Heart left ventricle (tissue), 16 donors: ENCODE data around the gene PLK5. TPM values are rescaled to one million over a fixed set of nuclear protein-coding genes. Genes with fewer than 3 reads are reported as not detected.

Source experiments
- ATAC-seq, 4 donors: fragments of 200-7000 bp; cut with Tn5 transposase; one replicate each; pipeline ENCODE4 v1.9.1; 2020 to 2022; ENCODE audit warnings: moderate library complexity in 4 of 4, mild to moderate bottlenecking in 3 of 4, moderate number of reproducible peaks in 1 of 4
- DNase-seq, 5 donors: peaks; one replicate each; pipeline ENCODE4 v3.0.0-alpha.2; 2020
- H3K27ac ChIP-seq, 12 donors: fragments of 200-600 bp; sonication (generic) in 4 of 12; one replicate each; pipeline versions ENCODE4 v1.5.0 to v1.8.0; 2016 to 2022; ENCODE audit warnings: mild to moderate bottlenecking in 2 of 12
- H3K27me3 ChIP-seq, 9 donors: fragments of 200-600 bp; sonication (generic) in 2 of 9; one replicate each; pipeline versions ENCODE4 v1.5.1 to v1.8.0; 2016 to 2022; ENCODE audit warnings: mild to moderate bottlenecking in 3 of 9
- H3K36me3 ChIP-seq, 9 donors: fragments of 200-600 bp; sonication (generic) in 2 of 9; one replicate each; pipeline versions ENCODE4 v1.5.0 to v1.8.0; 2018 to 2022; ENCODE audit warnings: mild to moderate bottlenecking in 2 of 9
- H3K4me1 ChIP-seq, 12 donors: fragments of 200-600 bp; sonication (generic) in 4 of 12; one replicate each; pipeline versions ENCODE4 v1.5.0 to v1.8.0; 2016 to 2022; ENCODE audit warnings: mild to moderate bottlenecking in 3 of 12
- H3K4me3 ChIP-seq, 12 donors: fragments of 200-600 bp; sonication (generic) in 4 of 12; one replicate each; pipeline versions ENCODE4 v1.5.0 to v1.8.0; 2017 to 2022; ENCODE audit warnings: mild to moderate bottlenecking in 9 of 12, moderate library complexity in 4 of 12
- H3K9me3 ChIP-seq, 12 donors: fragments of 200-600 bp; sonication (generic) in 4 of 12; one replicate each; pipeline versions ENCODE4 v1.5.0 to v1.8.0; 2016 to 2022; ENCODE audit warnings: mild to moderate bottlenecking in 1 of 12
- CTCF ChIP-seq, 12 donors: fragments of 200-600 bp; sonication (generic) in 4 of 12; IDR thresholded peaks; one replicate each; pipeline versions ENCODE4 v1.5.0 to v1.8.0; 2018 to 2022; ENCODE audit warnings: antibody characterized with exemption in 12 of 12, mild to moderate bottlenecking in 5 of 12
- POLR2A ChIP-seq, 2 donors: fragments of 450-650 bp; IDR thresholded peaks; one replicate each; pipeline ENCODE4 v1.6.1; 2017; ENCODE audit warnings: antibody characterized with exemption in 2 of 2, mild to moderate bottlenecking in 2 of 2, moderate library complexity in 2 of 2
- WGBS, 4 donors: extraction: QIAGEN DNeasy Blood & Tissue Kit in 2 of 4; methylation state at CpG; one replicate each; pipeline versions ENCODE4 v1.1.5 to v1.1.7; 2013 to 2018; 5-methylcytosine and 5-hydroxymethylcytosine counted together
- intact Hi-C, 10 donors: fragments of 100-400 bp; cut with DNase I; formaldehyde crosslinking; loops; one replicate each; pipeline versions ENCODE4 v1.11.1 to v1.14.2; 2022
- polyA plus RNA-seq, 2 donors: library from polyadenylated mRNA; stranded (reverse); fragments of 200-250 nt; gene quantifications; one replicate each; pipeline ENCODE4 v1.2.3, GENCODE V29; 2013
- total RNA-seq, 9 donors: library from RNA; depleted of rRNA in 2 of 9; stranded (reverse); fragments of >200 nt in 2 of 9; fragmentation: NEBNext Ultra II Directional in 3 of 9; extraction: Animal tissue kit (Norgen Biotek cat#: 25700) in 3 of 9; gene quantifications; one replicate each; pipeline versions ENCODE4 v1.1.0 to v1.2.4, GENCODE V29; 2016 to 2023
- donor health status: ischemic (EF 13 %, LVEDD 7.1; RV severe dilation, severe dysfunction).
- donor health status: healthy with polysubstance abuse.
- donor health status: DM: no; HTN: yes; CAD: no.
- donor health status: DM: no; HTN: no; CAD: no.
- donor health status: ischemic (EF 25% LVEDD 6.9; RV normal size, moderate dysfunction).
- donor health status: ischemic (EF 25% LVEDD 5.7; RV mildly dilated, moderate dysfunction).
- donor health status: healthy.
- donor health status: DM: yes; HTN: yes; CAD: no.
- donor health status: ischemic (EF 35%, LVEDD 5.7; RV mildly dilated, moderate dysfunction).
- donor health status: nonischemic (EF 11% LVEDD 7.7; RV severe dilation, severe dysfunction).
- donor health status: DM: yes; HTN: yes; CAD: no.
- donor health status: PGD.
- donor health status: ischemic (EF 29% LVEDD 5.4; RV normal size, mild dysfunction).
- donor health status: nonischemic (EF 23%, LVEDD 6.1; RV moderate dilation, normal function).

PLK5 gene
- total and polyA plus RNA-seq, 11 donors: 0.17 to 0.30 TPM; not detected in 9

- WGBS, 4 donors: 88 to 92% (median 88%) methylated on average over 20 of the region's 20 CpGs
- TF ChIP-seq POLR2A (IDR thresholded peaks at IDR 0.05): no peak
- TF ChIP-seq CTCF (IDR thresholded peaks at IDR 0.05): no peak
- peaks cover 0 to 89% (median 69%) of the 10 kb centered on the region in 9 donors for H3K36me3 ChIP-seq
- DNase-seq (no peak), ATAC-seq (no peak)
- peaks cover 0 to 16% (median 1%) of the 10 kb centered on the region in 12 donors for H3K4me1 ChIP-seq
- no peak overlapping the region for H3K4me3 ChIP-seq
- H3K27ac ChIP-seq: no peak overlapping the region
- H3K27me3 ChIP-seq: no peaks in the 10 kb centered on the region
- intact Hi-C loops: no loop called here
- no peaks in the 10 kb centered on the region for H3K9me3 ChIP-seq
These were observed 56.5 kb downstream of the PLK5 start for GRCh38 chr19:1580382-1580781.

GRCh38 chr19:1580957-1581356, 57.1 kb downstream of the PLK5 start:
- intact Hi-C loops: no loop called here
- H3K27ac ChIP-seq: no peak overlapping the region
- ATAC-seq (no peak), DNase-seq (no peak)
- H3K4me1 ChIP-seq: peaks cover 0 to 16% (median 1%) of the 10 kb centered on the region in 12 donors
- TF ChIP-seq CTCF (IDR thresholded peaks at IDR 0.05): no peak
- no peak for TF ChIP-seq POLR2A (IDR thresholded peaks at IDR 0.05)
- no peaks in the 10 kb centered on the region for H3K9me3 ChIP-seq
- no peak overlapping the region for H3K4me3 ChIP-seq
- peaks cover 0 to 89% (median 69%) of the 10 kb centered on the region in 9 donors for H3K36me3 ChIP-seq
- 91 to 99% (median 94%) methylated on average over 20 to 22 of the region's 22 CpGs for WGBS, 4 donors
- no peaks in the 10 kb centered on the region for H3K27me3 ChIP-seq

GRCh38 chr19:1582201-1582600, 58.3 kb downstream of the PLK5 start:
- intact Hi-C loops: no loop called here
- 92 to 97% (median 95%) methylated on average over 5 to 9 of the region's 9 CpGs for WGBS, 4 donors
- peaks cover 0 to 77% (median 64%) of the 10 kb centered on the region in 9 donors for H3K36me3 ChIP-seq
- H3K9me3 ChIP-seq: no peaks in the 10 kb centered on the region
- ATAC-seq: no peak
- no peaks in the 10 kb centered on the region for H3K27me3 ChIP-seq
- no peak overlapping the region for H3K27ac ChIP-seq
- no peak overlapping the region for H3K4me3 ChIP-seq
- TF ChIP-seq POLR2A (IDR thresholded peaks at IDR 0.05) (no peak), CTCF (IDR thresholded peaks at IDR 0.05) (no peak)
- DNase-seq: no peak
- H3K4me1 ChIP-seq: peaks cover 0 to 10% (median under 1%) of the 10 kb centered on the region in 12 donors

- peaks cover 0 to 14% (median 0%) of the 10 kb centered on the region in 12 donors for H3K4me1 ChIP-seq
- no peak overlapping the region for H3K27ac ChIP-seq
- no peak for TF ChIP-seq CTCF (IDR thresholded peaks at IDR 0.05)
- no peak for TF ChIP-seq POLR2A (IDR thresholded peaks at IDR 0.05)
- intact Hi-C loops: no loop called here
- no peaks in the 10 kb centered on the region for H3K27me3 ChIP-seq
- H3K36me3 ChIP-seq: peaks cover 0 to 54% (median 51%) of the 10 kb centered on the region in 9 donors
- DNase-seq: no peak
- H3K9me3 ChIP-seq: no peaks in the 10 kb centered on the region
- WGBS, 4 donors: 85 to 94% (median 90%) methylated on average over 58 to 87 of the region's 87 CpGs
- H3K4me3 ChIP-seq: peak overlapping the region in 2 of 12 donors; percentile 10 to 22
- ATAC-seq: no peak
These were observed 60.8 kb downstream of the PLK5 start for GRCh38 chr19:1584500-1585242.
